Measurements from ENCODE around the gene ITGA11. TPM values are rescaled to one million over a fixed set of nuclear protein-coding genes. Genes with fewer than 3 reads are reported as not detected.

The ITGA11 gene
- total RNA-seq, 1 donor from 2014 or later = 31.4 TPM

DNA sequence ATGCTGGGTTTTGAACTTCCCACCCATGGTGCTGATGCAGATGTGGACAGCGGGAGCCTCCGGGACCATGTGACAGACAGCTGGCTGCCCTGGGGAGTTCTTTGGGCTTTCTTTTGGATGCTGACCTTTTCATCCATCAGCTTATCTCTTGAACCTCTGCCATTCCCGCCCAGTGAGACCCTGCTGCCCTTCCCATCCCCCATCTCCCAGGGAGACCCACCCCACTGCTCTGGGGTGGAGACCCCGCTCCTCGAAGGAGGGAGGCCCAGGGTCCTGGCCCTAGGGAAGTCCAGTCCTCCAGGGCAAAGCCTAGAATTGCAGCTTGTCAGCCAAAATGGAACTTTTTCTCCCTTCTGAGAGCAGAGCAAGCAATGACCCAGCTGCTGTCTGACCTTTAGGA lies 64.0 kb downstream of the ITGA11 start:
- H3K4me1 ChIP-seq = peaks cover 84% of the 10 kb centered on the region
- no peaks in the 10 kb centered on the region for H3K9me3 ChIP-seq (replicated peaks)
- intact Hi-C loops (cut with micrococcal nuclease) = no loop called here
- H3K27ac ChIP-seq (replicated peaks) = peak overlapping the region; percentile 91
- no peak for DNase-seq
- no peaks in the 10 kb centered on the region for H3K27me3 ChIP-seq (ENCODE audit: low read depth)
- TF ChIP-seq, protein P1, sequence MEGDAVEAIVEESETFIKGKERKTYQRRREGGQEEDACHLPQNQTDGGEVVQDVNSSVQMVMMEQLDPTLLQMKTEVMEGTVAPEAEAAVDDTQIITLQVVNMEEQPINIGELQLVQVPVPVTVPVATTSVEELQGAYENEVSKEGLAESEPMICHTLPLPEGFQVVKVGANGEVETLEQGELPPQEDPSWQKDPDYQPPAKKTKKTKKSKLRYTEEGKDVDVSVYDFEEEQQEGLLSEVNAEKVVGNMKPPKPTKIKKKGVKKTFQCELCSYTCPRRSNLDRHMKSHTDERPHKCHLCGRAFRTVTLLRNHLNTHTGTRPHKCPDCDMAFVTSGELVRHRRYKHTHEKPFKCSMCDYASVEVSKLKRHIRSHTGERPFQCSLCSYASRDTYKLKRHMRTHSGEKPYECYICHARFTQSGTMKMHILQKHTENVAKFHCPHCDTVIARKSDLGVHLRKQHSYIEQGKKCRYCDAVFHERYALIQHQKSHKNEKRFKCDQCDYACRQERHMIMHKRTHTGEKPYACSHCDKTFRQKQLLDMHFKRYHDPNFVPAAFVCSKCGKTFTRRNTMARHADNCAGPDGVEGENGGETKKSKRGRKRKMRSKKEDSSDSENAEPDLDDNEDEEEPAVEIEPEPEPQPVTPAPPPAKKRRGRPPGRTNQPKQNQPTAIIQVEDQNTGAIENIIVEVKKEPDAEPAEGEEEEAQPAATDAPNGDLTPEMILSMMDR (IDR thresholded peaks at IDR 0.05; ENCODE audit: borderline replicate concordance) = peak; percentile 7
- H3K4me3 ChIP-seq = no peak overlapping the region
- H3K36me3 ChIP-seq = no peaks in the 10 kb centered on the region

DNA sequence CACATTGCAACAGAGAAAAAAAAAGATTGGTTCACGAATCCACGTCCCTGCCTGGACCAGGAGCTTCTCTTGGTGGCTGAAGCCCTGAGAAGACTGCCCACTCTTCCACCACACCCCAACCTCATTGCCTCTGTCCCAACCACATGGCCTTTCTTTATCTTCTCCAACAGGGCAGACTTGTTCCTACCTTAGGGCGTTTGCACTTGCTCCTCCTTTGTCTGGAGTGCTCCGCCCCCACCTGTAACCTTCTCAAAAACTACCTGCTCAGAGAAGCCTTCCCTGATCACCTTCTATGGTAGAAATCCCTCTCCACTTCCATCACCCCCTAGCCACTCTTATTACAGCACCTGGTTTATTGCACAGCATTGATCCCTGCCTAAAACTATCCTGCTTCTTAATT lies 64.7 kb downstream of the ITGA11 start:
- TF ChIP-seq, protein P1 (IDR thresholded peaks at IDR 0.05; ENCODE audit: borderline replicate concordance) = no peak
- peak overlapping the region; percentile 91 for H3K27ac ChIP-seq (replicated peaks)
- DNase-seq = no peak
- peaks cover 91% of the 10 kb centered on the region for H3K4me1 ChIP-seq
- H3K27me3 ChIP-seq (ENCODE audit: low read depth) = no peaks in the 10 kb centered on the region
- no peak overlapping the region for H3K4me3 ChIP-seq
- H3K36me3 ChIP-seq = no peaks in the 10 kb centered on the region
- intact Hi-C loops (cut with micrococcal nuclease) = no loop called here
- no peaks in the 10 kb centered on the region for H3K9me3 ChIP-seq (replicated peaks)

DNA sequence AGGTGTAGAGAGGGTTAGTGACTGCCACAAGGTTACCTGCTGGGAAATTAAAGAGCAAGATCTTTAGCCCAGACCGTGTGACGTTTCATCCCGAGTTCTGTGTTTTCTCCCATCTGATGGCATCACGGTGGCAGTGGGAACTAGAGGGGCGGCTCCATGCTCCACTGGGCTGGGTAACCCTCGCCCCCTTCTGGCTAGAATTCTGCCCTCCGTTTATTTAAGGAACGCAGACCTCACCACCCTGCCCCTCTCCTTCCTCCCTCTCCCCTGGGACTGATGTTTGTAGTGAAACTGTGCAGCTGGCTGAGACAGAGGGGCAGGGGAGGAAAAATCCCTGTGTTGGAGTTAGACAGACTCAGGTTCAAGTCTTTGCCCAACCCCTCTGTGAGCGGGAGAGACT lies 65.6 kb downstream of the ITGA11 start:
- H3K27ac ChIP-seq (replicated peaks) = peak overlapping the region; percentile 91
- DNase-seq = no peak
- intact Hi-C loops (cut with micrococcal nuclease) = no loop called here
- H3K9me3 ChIP-seq (replicated peaks) = no peaks in the 10 kb centered on the region
- TF ChIP-seq, protein P1 (IDR thresholded peaks at IDR 0.05; ENCODE audit: borderline replicate concordance) = no peak
- H3K4me1 ChIP-seq = peaks cover 94% of the 10 kb centered on the region
- H3K4me3 ChIP-seq = no peak overlapping the region
- no peaks in the 10 kb centered on the region for H3K27me3 ChIP-seq (ENCODE audit: low read depth)
- no peaks in the 10 kb centered on the region for H3K36me3 ChIP-seq

DNA sequence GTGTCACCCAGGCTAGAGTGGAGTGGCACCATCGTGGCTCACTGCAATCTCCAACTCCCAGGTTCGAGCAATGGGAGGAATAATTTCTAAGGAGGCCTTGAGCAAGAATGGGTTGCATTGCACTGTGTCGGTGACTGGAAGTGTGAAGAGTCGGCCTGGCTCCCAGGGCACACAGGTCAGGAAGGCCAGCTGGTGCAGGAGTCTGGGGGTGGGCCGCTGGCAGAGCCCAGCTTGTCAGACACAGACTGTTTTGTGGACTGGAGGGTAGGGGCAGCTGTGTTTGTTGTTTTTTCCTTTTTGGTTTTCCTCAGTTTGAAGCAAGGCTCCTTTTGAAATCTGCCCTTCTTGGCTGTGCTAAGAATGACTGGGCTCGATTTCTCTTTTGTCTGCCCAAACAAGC lies 66.2 kb downstream of the ITGA11 start:
- TF ChIP-seq, protein P1 (IDR thresholded peaks at IDR 0.05; ENCODE audit: borderline replicate concordance) = no peak
- H3K36me3 ChIP-seq = no peaks in the 10 kb centered on the region
- H3K27ac ChIP-seq (replicated peaks) = peak overlapping the region; percentile 91
- no peaks in the 10 kb centered on the region for H3K27me3 ChIP-seq (ENCODE audit: low read depth)
- intact Hi-C loops (cut with micrococcal nuclease) = no loop called here
- peaks cover 94% of the 10 kb centered on the region for H3K4me1 ChIP-seq
- H3K4me3 ChIP-seq = no peak overlapping the region
- H3K9me3 ChIP-seq (replicated peaks) = no peaks in the 10 kb centered on the region
- DNase-seq = no peak

DNA sequence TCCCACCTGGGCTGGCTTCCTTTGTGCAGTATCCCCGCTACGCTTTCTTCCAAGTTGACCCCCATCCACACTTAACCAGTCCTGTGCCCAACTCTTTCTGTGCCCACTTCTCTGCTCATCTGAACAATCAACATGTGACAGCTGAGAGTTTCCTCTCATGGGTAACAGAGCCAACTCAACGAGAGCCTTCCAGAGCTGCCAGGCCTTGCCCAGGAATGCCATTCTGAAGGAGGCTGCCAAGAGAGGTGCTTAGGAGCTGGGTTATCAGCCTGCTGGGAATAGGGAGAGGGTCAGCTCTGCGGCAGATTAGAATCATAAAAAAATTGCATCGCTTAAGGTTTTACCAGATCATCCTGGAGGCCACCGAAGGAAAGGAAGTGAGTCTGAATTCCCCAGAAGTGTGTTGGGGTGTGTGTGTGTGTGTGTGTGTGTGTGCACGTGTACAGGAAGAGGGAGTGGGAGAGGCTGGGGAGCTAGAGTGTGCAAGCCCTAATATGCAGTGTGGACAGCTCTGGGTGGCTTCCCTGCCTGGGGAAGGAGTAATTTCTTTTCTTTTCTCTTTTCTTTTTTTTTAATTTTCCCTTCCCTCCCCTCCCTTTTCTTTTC lies 66.7 kb downstream of the ITGA11 start:
- H3K36me3 ChIP-seq = no peaks in the 10 kb centered on the region
- DNase-seq = peak; percentile 52
- H3K27me3 ChIP-seq (ENCODE audit: low read depth) = no peaks in the 10 kb centered on the region
- peak overlapping the region; percentile 37 for H3K4me3 ChIP-seq
- peaks cover 94% of the 10 kb centered on the region for H3K4me1 ChIP-seq
- TF ChIP-seq, protein P1 (IDR thresholded peaks at IDR 0.05; ENCODE audit: borderline replicate concordance) = no peak
- H3K9me3 ChIP-seq (replicated peaks) = no peaks in the 10 kb centered on the region
- H3K27ac ChIP-seq (replicated peaks) = peak overlapping the region; percentile 91
- intact Hi-C loops (cut with micrococcal nuclease) = no loop called here

Data from left ventricle myocardium inferior (tissue), 1 donor.